K562 (cell line): Measurements from ENCODE around the gene DDX5. TPM values are rescaled to one million over a fixed set of nuclear protein-coding genes. Genes with fewer than 3 reads are reported as not detected.
A peak's percentile ranks its signal among the peaks of the same experiment; 100 is the strongest.

ENCODE experiments used
- ATAC-seq: fragments of 200-7000 bp; cut with Tn5 transposase; 3 replicates; pipeline ENCODE4 v1.9.1; 2020; ENCODE audit warnings: moderate library complexity
- BruUV-seq: library from RNA; stranded (reverse); fragments of 400-500 nt; replicated peaks from 2 replicates; lab custom pipeline; 2021; lab: Mats Ljungman, UMichigan
- CTCF ChIA-PET: fragments of 300-600 bp; formaldehyde crosslinking; extraction: SDS; loops from one replicate; lab custom pipeline; 2021; ENCODE audit warnings: low intra/inter-chr PET ratio; lab: Yijun Ruan, JAX
- POLR2A ChIA-PET: fragments of 300-600, 350-650 bp; sonication (Branson Sonifier 250); formaldehyde crosslinking; extraction: SDS; loops from one replicate; lab custom pipeline; 2021; ENCODE audit warnings: antibody characterized with exemption, inconsistent platforms; lab: Yijun Ruan, JAX
- DNase-seq, 4 experiments: peaks; one replicate each; pipeline versions ENCODE4 v3.0.0 to v3.0.0-alpha.2; 2011 to 2018; ENCODE audit warnings: low spot score in 3 of 4, mixed read lengths in 3 of 4; ENCODE audit errors: extremely low read depth in 1 of 4
- FAIRE-seq: peaks from 2 replicates; lab custom pipeline; 2011; peaks lifted over from hg19 to GRCh38; lab: Jason Lieb, UNC
- H2AFZ ChIP-seq: 2 replicates; pipeline ENCODE4 v1.6.0; 2011; ENCODE audit warnings: low read depth, low read length, control low read depth, inconsistent platforms
- H3K27ac ChIP-seq: fragments of 200-600 bp; 3 replicates; pipeline ENCODE4 v1.8.0; 2011; ENCODE audit warnings: low read depth, mild to moderate bottlenecking, control low read depth, inconsistent platforms, low read length, moderate library complexity, mixed read lengths; ENCODE audit errors: extremely low read depth
- H3K27me3 ChIP-seq, 2 experiments: fragments of 300-600 bp in 1 of 2; 2 replicates in 1 of 2; 3 replicates in 1 of 2; pipeline versions ENCODE4 v1.6.0 to v1.8.0; 2011; ENCODE audit warnings: inconsistent platforms in 2 of 2, low read length in 2 of 2, mild to moderate bottlenecking in 1 of 2, mixed read lengths in 1 of 2, moderate library complexity in 1 of 2; ENCODE audit not compliant: control insufficient read depth in 2 of 2, insufficient read depth in 2 of 2
- H3K36me3 ChIP-seq: fragments of 300-600 bp; 3 replicates; pipeline ENCODE4 v1.8.0; 2011; ENCODE audit warnings: mild to moderate bottlenecking, low read length, inconsistent platforms; ENCODE audit not compliant: control insufficient read depth, insufficient read depth
- H3K4me1 ChIP-seq, 2 experiments: fragments of 200-600 bp in 1 of 2; replicated peaks in 1 of 2; 2 replicates in 1 of 2; 3 replicates in 1 of 2; pipeline versions ENCODE4 v1.5.1 to v1.8.0; 2011; ENCODE audit warnings: inconsistent platforms in 2 of 2, low read length in 2 of 2, mild to moderate bottlenecking in 1 of 2, mixed read lengths in 1 of 2, moderate library complexity in 1 of 2; ENCODE audit not compliant: control insufficient read depth in 2 of 2, insufficient read depth in 2 of 2
- H3K4me2 ChIP-seq: 2 replicates; pipeline ENCODE4 v1.6.1; 2011; ENCODE audit warnings: low read length, control low read depth, inconsistent platforms, mixed read lengths; ENCODE audit not compliant: insufficient read depth
- H3K4me3 ChIP-seq: fragments of 200-600 bp; sonication (generic), shearing (Covaris generic); 2 replicates; pipeline ENCODE4 v1.5.1; 2016; ENCODE audit warnings: control low read depth, inconsistent platforms
- H3K79me2 ChIP-seq: fragments of 200-600 bp; 3 replicates; pipeline ENCODE4 v1.8.0; 2011; ENCODE audit warnings: low read length, inconsistent platforms; ENCODE audit not compliant: control insufficient read depth, insufficient read depth
- H3K9ac ChIP-seq, 2 experiments: 2 replicates each; pipeline versions ENCODE4 v1.6.0 to v1.6.1; 2011; ENCODE audit warnings: low read depth in 2 of 2, low read length in 2 of 2, control low read depth in 1 of 2, inconsistent platforms in 1 of 2, mild to moderate bottlenecking in 1 of 2, mixed read lengths in 1 of 2; ENCODE audit not compliant: insufficient read depth in 1 of 2
- H3K9me1 ChIP-seq: one replicate; pipeline ENCODE4 v1.6.0; 2011; ENCODE audit warnings: inconsistent platforms, mild to moderate bottlenecking, low read length, moderate library complexity; ENCODE audit not compliant: control insufficient read depth, insufficient read depth
- H3K9me3 ChIP-seq: replicated peaks from 2 replicates; pipeline ENCODE4 v1.5.1; 2011; ENCODE audit warnings: low read depth, low read length, inconsistent platforms; ENCODE audit not compliant: control insufficient read depth, insufficient read depth
- H4K20me1 ChIP-seq: replicated peaks from 2 replicates; pipeline ENCODE4 v1.6.1; 2011; ENCODE audit warnings: low read length, inconsistent platforms, mixed read lengths; ENCODE audit not compliant: control insufficient read depth, insufficient read depth
- CEBPB ChIP-seq: fragments of 450-650 bp; IDR thresholded peaks from 2 replicates; pipeline ENCODE4 v1.6.1; 2016; ENCODE audit warnings: missing genetic modification characterization, missing compliant biosample characterization
- CTCF ChIP-seq, 3 experiments: IDR thresholded peaks in 2 of 3; conservative IDR thresholded peaks in 1 of 3; 2 replicates each; pipeline ENCODE4 v1.5.1; 2011 to 2012; ENCODE audit warnings: low read length in 3 of 3, mild to moderate bottlenecking in 3 of 3, control low read depth in 2 of 3, improper control_type of control experiment in 1 of 3, inconsistent platforms in 1 of 3, low read depth in 1 of 3, mixed read lengths in 1 of 3, moderate library complexity in 1 of 3; ENCODE audit not compliant: insufficient read depth in 2 of 3
- MLX ChIP-seq, 2 experiments: fragments of 450-650 bp in 1 of 2; sonication (generic) in 1 of 2; formaldehyde crosslinking; conservative IDR thresholded peaks; 2 replicates each; pipeline versions ENCODE4 v1.4.0 to v1.8.1; 2020 to 2022; ENCODE audit warnings: mild to moderate bottlenecking in 1 of 2, missing genetic modification reagents in 1 of 2
- RAD21 ChIP-seq, 2 experiments: fragments of 250-450 bp in 1 of 2; fragments of 450-650 bp in 1 of 2; sonication (Bioruptor Pico) in 1 of 2; formaldehyde crosslinking in 1 of 2; IDR thresholded peaks in 1 of 2; conservative IDR thresholded peaks in 1 of 2; 2 replicates each; pipeline versions ENCODE4 v1.4.0 to v1.8.0; 2020 to 2022; ENCODE audit warnings: mild to moderate bottlenecking in 2 of 2, moderate library complexity in 1 of 2
- REST ChIP-seq, 2 experiments: fragments of 450-650 bp; formaldehyde crosslinking in 1 of 2; IDR thresholded peaks; 2 replicates each; pipeline versions ENCODE4 v1.4.0 to v1.6.1; 2014 to 2020; ENCODE audit warnings: mild to moderate bottlenecking in 2 of 2, borderline replicate concordance in 1 of 2, low read depth in 1 of 2
- SMC3 ChIP-seq: conservative IDR thresholded peaks from 2 replicates; pipeline ENCODE4 v1.6.1; 2011; ENCODE audit warnings: low read depth, low read length, improper control_type of control experiment; ENCODE audit not compliant: insufficient read depth
- ZNF431 ChIP-seq: sonication (generic); formaldehyde crosslinking; IDR thresholded peaks from 2 replicates; pipeline ENCODE4 v1.8.0; 2022; ENCODE audit warnings: mild to moderate bottlenecking, missing genetic modification reagents
- ZNF717 ChIP-seq: fragments of 250-450 bp; sonication (Bioruptor Pico); IDR thresholded peaks from 2 replicates; pipeline ENCODE4 v1.5.0; 2021
- WGBS: fragments of 100-300 bp; shearing (Covaris generic); methylation state at CpG from one replicate; pipeline ENCODE4 v1.1.6; 2016; ENCODE audit warnings: low coverage, mixed read lengths; ENCODE audit not compliant: insufficient coverage; ENCODE audit errors: missing lambda C conversion rate; 5-methylcytosine and 5-hydroxymethylcytosine counted together
- in situ Hi-C: fragments of 300-500 bp; cut with MboI; formaldehyde crosslinking; loops from 4 replicates; pipeline ENCODE4 v1.15.0; 2018; ENCODE audit warnings: inconsistent platforms, mixed read lengths
- intact Hi-C: fragments of 100-400 bp; cut with micrococcal nuclease; formaldehyde crosslinking; loops from 2 replicates; pipeline ENCODE4 v1.14.2; 2022
- polyA plus RNA-seq, 8 experiments: library from polyadenylated mRNA; depleted of rRNA in 4 of 8; stranded (reverse) in 5 of 8; unstranded in 3 of 8; fragments of >200 nt; fragmentation: Nextera tagmentation in 2 of 8; fragmentation: Illumina TruSeq in 1 of 8; extraction: Ambion mirVana in 2 of 8; extraction: Trizol in 1 of 8; gene quantifications; 2 replicates each; pipeline versions ENCODE4 v1.2.1 to v1.2.3, GENCODE V29; 2011 to 2014; ENCODE audit warnings: inconsistent platforms in 1 of 8, missing spikeins in 1 of 8
- total RNA-seq, 7 experiments: library from RNA; depleted of rRNA in 6 of 7; stranded (reverse); fragments of >200 nt in 6 of 7; fragmentation: Illumina TruSeq in 2 of 7; extraction: Trizol in 2 of 7; gene quantifications; 2 replicates each; pipeline versions ENCODE4 v1.2.1 to v1.2.3, GENCODE V29; 2011 to 2021; ENCODE audit warnings: low replicate concordance in 1 of 7

DDX5 gene
- total and polyA plus RNA-seq, 9 of the 15 experiments (the other 6 are each of a cell fraction or from before 2014, with no cell fraction given): 306 to 1,639 (median 604) TPM

- intact Hi-C loops: loop anchor here (5.0 kb wide), 1 partner anchor 169 kb away; no protein-coding TSS in a partner anchor
- FAIRE-seq: peak; percentile 74
- Histone ChIP-seq H3K27me3 (no peaks in the 10 kb centered on the region), H3K27ac (no peak overlapping the region), H4K20me1 (no peaks in the 10 kb centered on the region), H3K79me2 (peaks cover 52% of the 10 kb centered on the region), H3K9ac (no peak overlapping the region), H3K36me3 (peaks cover 79% of the 10 kb centered on the region), H3K4me1 (peaks cover 0 to 4% of the 10 kb centered on the region in 2 experiments; a peak in 1 of 5 replicates), H3K9me3 (no peaks in the 10 kb centered on the region; the same call in 1 of the 2 replicates), H3K9me1 (no peaks in the 10 kb centered on the region), H3K4me3 (no peak overlapping the region), H2AFZ (no peak overlapping the region), H3K4me2 (no peak overlapping the region)
- DNase-seq: peak in 1 of 4 experiments; percentile 64
- no TSS peak for BruUV-seq
- in situ Hi-C loops: loop anchor here (5.0 kb wide), 2 partner anchors 69 to 184 kb away; no protein-coding TSS in a partner anchor
- ChIA-PET CTCF (interaction anchor here (1.1 to 2.4 kb wide), 2 partner anchors 71 to 73 kb away, joined by 5 to 16 read pairs; no protein-coding TSS in a partner anchor), POLR2A (interaction anchor here (0.9 to 2.8 kb wide), 5 partner anchors 10 to 153 kb away, joined by 3 to 9 read pairs (median 6); no protein-coding TSS in a partner anchor)
- ATAC-seq: peak; percentile 64
- WGBS: 94% methylated on average over 13 of the region's 13 CpGs
- TF ChIP-seq REST (IDR thresholded peaks at IDR 0.05; ENCODE audit: borderline replicate concordance): peak; percentile 56; the same call in 1 of the 2 replicates
- TF ChIP-seq REST (CRISPR knock-in tag; IDR thresholded peaks at IDR 0.05; ENCODE audit: low read depth): no peak
- peak; percentile 54 to 65 (median 62) for TF ChIP-seq CTCF (IDR thresholded peaks at IDR 0.05 in 2 of 3, conservative IDR thresholded peaks at IDR 0.05 in 1 of 3; ENCODE audit: insufficient read depth in 2 of 3, low read depth in 1 of 3, low read length in 3 of 3)
- TF ChIP-seq MLX (CRISPR knock-in tag; conservative IDR thresholded peaks at IDR 0.05): no peak
- no peak for TF ChIP-seq ZNF717 (CRISPR knock-in tag)
- peak; percentile 90 for TF ChIP-seq ZNF431 (CRISPR knock-in tag)
- 0 out of 2 replicates have a peak, but pooled peaks have one; percentile 8 for TF ChIP-seq SMC3
- peak; percentile 55 for TF ChIP-seq CEBPB
- peak; percentile 39 to 64 for TF ChIP-seq RAD21 (CRISPR knock-in tag; conservative IDR thresholded peaks at IDR 0.05 in 1 of 2, IDR thresholded peaks at IDR 0.05 in 1 of 2)
Observed at GRCh38 chr17:64491034-64491860, 14.8 kb downstream of the DDX5 start.
